ENCODE measurements around the gene LAMC2. TPM values are rescaled to one million over a fixed set of nuclear protein-coding genes. Genes with fewer than 3 reads are reported as not detected.

Gene LAMC2
- total and polyA plus RNA-seq, 2 of the 13 experiments (the other 11 are each of a cell fraction or from before 2014, with no cell fraction given): 0.03 TPM; not detected in 1

DNA sequence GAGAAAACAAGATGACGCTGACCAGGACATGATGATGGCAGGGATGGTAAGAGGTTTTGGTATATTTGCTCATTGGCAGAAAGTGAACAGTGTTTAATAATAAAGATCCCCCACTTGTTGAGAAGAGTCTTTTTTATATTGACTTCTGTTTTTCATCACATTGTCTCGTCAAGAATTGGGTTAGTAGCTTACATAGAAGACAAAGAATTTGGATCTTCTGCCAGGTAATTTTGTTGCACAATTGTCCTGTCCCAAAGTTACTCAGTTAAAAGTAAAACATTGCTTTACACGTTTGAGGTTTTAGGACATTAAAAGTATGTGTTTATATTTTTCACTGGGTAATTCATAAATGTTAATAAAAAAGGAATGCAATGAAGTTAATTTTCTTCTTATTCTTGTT, 48.3 kb upstream of the LAMC2 start:
- no TSS peak for BruUV-seq (replicated peaks)
- CTCF ChIA-PET (ENCODE audit: low intra/inter-chr PET ratio, low total read pairs): no interaction called here
- H3K79me2 ChIP-seq (ENCODE audit: insufficient read depth, low read length): no peaks in the 10 kb centered on the region
- TF ChIP-seq, protein P1, sequence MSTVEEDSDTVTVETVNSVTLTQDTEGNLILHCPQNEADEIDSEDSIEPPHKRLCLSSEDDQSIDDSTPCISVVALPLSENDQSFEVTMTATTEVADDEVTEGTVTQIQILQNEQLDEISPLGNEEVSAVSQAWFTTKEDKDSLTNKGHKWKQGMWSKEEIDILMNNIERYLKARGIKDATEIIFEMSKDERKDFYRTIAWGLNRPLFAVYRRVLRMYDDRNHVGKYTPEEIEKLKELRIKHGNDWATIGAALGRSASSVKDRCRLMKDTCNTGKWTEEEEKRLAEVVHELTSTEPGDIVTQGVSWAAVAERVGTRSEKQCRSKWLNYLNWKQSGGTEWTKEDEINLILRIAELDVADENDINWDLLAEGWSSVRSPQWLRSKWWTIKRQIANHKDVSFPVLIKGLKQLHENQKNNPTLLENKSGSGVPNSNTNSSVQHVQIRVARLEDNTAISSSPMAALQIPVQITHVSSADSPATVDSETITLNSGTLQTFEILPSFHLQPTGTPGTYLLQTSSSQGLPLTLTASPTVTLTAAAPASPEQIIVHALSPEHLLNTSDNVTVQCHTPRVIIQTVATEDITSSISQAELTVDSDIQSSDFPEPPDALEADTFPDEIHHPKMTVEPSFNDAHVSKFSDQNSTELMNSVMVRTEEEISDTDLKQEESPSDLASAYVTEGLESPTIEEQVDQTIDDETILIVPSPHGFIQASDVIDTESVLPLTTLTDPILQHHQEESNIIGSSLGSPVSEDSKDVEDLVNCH (CRISPR knock-in tag; IDR thresholded peaks at IDR 0.05): no peak
- no peak for TF ChIP-seq GABPB1 (CRISPR knock-in tag; IDR thresholded peaks at IDR 0.05)
- TF ChIP-seq ZSCAN22 (CRISPR knock-in tag; IDR thresholded peaks at IDR 0.05): no peak
- TF ChIP-seq, protein P2, sequence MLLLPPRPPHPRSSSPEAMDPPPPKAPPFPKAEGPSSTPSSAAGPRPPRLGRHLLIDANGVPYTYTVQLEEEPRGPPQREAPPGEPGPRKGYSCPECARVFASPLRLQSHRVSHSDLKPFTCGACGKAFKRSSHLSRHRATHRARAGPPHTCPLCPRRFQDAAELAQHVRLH (CRISPR knock-in tag; IDR thresholded peaks at IDR 0.05; ENCODE audit: borderline replicate concordance, low read depth): no peak
- TF ChIP-seq ZNF441 (CRISPR knock-in tag; IDR thresholded peaks at IDR 0.05; ENCODE audit: borderline replicate concordance): no peak
- H3K4me2 ChIP-seq (ENCODE audit: low read depth, low read length): no peak overlapping the region
- H3K27ac ChIP-seq (ENCODE audit: extremely low read length, insufficient read depth, low read length): no peak overlapping the region
- no peaks in the 10 kb centered on the region for H4K20me1 ChIP-seq (ENCODE audit: insufficient read depth, low read length)
- no peak for ATAC-seq
- DNase-seq (ENCODE audit: low spot score): no peak
- no peak overlapping the region for H2AFZ ChIP-seq (ENCODE audit: low read length)
- no peaks in the 10 kb centered on the region for H3K9me3 ChIP-seq (ENCODE audit: low read length)
- POLR2A ChIA-PET: no interaction called here
- 97% methylated on average over 3 of the region's 3 CpGs for WGBS (ENCODE audit: low lambda C conversion rate)
- no peaks in the 10 kb centered on the region for H3K27me3 ChIP-seq (ENCODE audit: control insufficient read depth in 1 of 2, insufficient read depth in 2 of 2, low read length in 2 of 2)
- H3K4me3 ChIP-seq (replicated peaks in 1 of 3; ENCODE audit: insufficient read depth in 1 of 3, low read depth in 2 of 3, low read length in 3 of 3): no peak overlapping the region
- H3K36me3 ChIP-seq (replicated peaks in 1 of 2; ENCODE audit: control insufficient read depth in 1 of 2, insufficient read depth in 2 of 2, low read length in 2 of 2): peaks cover 18 to 63% of the 10 kb centered on the region in 2 experiments
- H3K9ac ChIP-seq (ENCODE audit: insufficient read depth, low read depth, low read length): no peak overlapping the region
- in situ Hi-C loops (cut with HindIII; ENCODE audit: extremely low pct_ligation_motif_present, low pct_unique_long_range_greater_than_20kb) (loop anchor here (25.0 kb wide), 1 partner anchor 275 kb away; no protein-coding TSS in a partner anchor), intact Hi-C loops (cut with micrococcal nuclease; ENCODE audit: unreplicated experiment) (loop anchor here (5.0 kb wide), 2 partner anchors 115 to 175 kb away; partner anchors contain the start of gene LAMC1)
- peaks cover 23% of the 10 kb centered on the region for H3K4me1 ChIP-seq (ENCODE audit: insufficient read depth, low read length)
- FAIRE-seq: no peak

DNA sequence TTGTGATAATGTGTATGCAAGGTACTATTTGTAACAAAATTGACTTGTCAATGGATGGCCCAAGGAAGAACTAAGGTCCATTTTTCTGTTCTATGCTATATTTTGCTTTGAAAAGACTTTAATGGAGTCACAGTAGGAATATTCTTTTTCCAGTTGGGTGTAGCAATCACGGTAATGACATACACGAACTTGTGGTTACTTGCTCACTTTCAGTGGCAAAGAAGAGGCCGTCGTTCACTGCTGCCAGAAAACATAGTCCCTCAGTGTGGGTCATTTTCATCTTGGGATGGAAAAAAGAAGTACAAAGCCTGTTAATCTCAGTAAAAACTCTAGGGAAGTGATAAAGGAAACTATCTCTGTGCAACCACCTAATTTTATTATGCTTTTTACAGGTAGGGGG, 47.8 kb upstream of the LAMC2 start:
- in situ Hi-C loops (cut with HindIII; ENCODE audit: extremely low pct_ligation_motif_present, low pct_unique_long_range_greater_than_20kb): loop anchor here (25.0 kb wide), 1 partner anchor 276 kb away; no protein-coding TSS in a partner anchor
- Histone ChIP-seq H3K9ac (ENCODE audit: insufficient read depth, low read depth, low read length) (no peak overlapping the region), H3K27ac (ENCODE audit: extremely low read length, insufficient read depth, low read length) (no peak overlapping the region), H3K79me2 (ENCODE audit: insufficient read depth, low read length) (no peaks in the 10 kb centered on the region), H3K4me1 (ENCODE audit: insufficient read depth, low read length) (peaks cover 23% of the 10 kb centered on the region), H2AFZ (ENCODE audit: low read length) (no peak overlapping the region), H4K20me1 (ENCODE audit: insufficient read depth, low read length) (no peaks in the 10 kb centered on the region), H3K4me2 (ENCODE audit: low read depth, low read length) (no peak overlapping the region), H3K27me3 (ENCODE audit: control insufficient read depth in 1 of 2, insufficient read depth in 2 of 2, low read length in 2 of 2) (no peaks in the 10 kb centered on the region), H3K4me3 (replicated peaks in 1 of 3; ENCODE audit: insufficient read depth in 1 of 3, low read depth in 2 of 3, low read length in 3 of 3) (no peak overlapping the region), H3K9me3 (ENCODE audit: low read length) (no peaks in the 10 kb centered on the region), H3K36me3 (replicated peaks in 1 of 2; ENCODE audit: control insufficient read depth in 1 of 2, insufficient read depth in 2 of 2, low read length in 2 of 2) (peaks cover 20 to 59% of the 10 kb centered on the region in 2 experiments)
- intact Hi-C loops (cut with micrococcal nuclease; ENCODE audit: unreplicated experiment): loop anchor here (5.0 kb wide), 2 partner anchors 116 to 176 kb away; partner anchors contain the start of gene LAMC1
- no TSS peak for BruUV-seq (replicated peaks)
- no peak for FAIRE-seq
- CTCF ChIA-PET (ENCODE audit: low intra/inter-chr PET ratio, low total read pairs): no interaction called here
- TF ChIP-seq ZNF556 (CRISPR knock-in tag; IDR thresholded peaks at IDR 0.05; ENCODE audit: borderline replicate concordance) (no peak), FLYWCH1 (CRISPR knock-in tag; IDR thresholded peaks at IDR 0.05) (no peak), ZNF747 (CRISPR knock-in tag; IDR thresholded peaks at IDR 0.05; ENCODE audit: borderline replicate concordance) (no peak), MBD4 (IDR thresholded peaks at IDR 0.05; ENCODE audit: borderline replicate concordance, low read length) (no peak), SMYD3 (CRISPR knock-in tag; IDR thresholded peaks at IDR 0.05) (no peak), ZNF501 (CRISPR knock-in tag; IDR thresholded peaks at IDR 0.05) (no peak)
- TF ChIP-seq, protein P1 (CRISPR knock-in tag; IDR thresholded peaks at IDR 0.05): no peak
- TF ChIP-seq, protein P3, sequence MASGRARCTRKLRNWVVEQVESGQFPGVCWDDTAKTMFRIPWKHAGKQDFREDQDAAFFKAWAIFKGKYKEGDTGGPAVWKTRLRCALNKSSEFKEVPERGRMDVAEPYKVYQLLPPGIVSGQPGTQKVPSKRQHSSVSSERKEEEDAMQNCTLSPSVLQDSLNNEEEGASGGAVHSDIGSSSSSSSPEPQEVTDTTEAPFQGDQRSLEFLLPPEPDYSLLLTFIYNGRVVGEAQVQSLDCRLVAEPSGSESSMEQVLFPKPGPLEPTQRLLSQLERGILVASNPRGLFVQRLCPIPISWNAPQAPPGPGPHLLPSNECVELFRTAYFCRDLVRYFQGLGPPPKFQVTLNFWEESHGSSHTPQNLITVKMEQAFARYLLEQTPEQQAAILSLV (CRISPR knock-in tag; IDR thresholded peaks at IDR 0.05; ENCODE audit: borderline replicate concordance): no peak
- POLR2A ChIA-PET: no interaction called here
- WGBS (ENCODE audit: low lambda C conversion rate): 87% methylated on average over 4 of the region's 4 CpGs
- no peak for DNase-seq (ENCODE audit: low spot score)
- no peak for ATAC-seq
